Esophagus (tissue), 2 donors: Measurements from ENCODE around the gene IPO5. TPM values are rescaled to one million over a fixed set of nuclear protein-coding genes. Genes with fewer than 3 reads are reported as not detected.

Source experiments
- H3K27ac ChIP-seq, 2 donors: one replicate each; pipeline ENCODE4 v1.5.1; 2013; ENCODE audit warnings: low read depth in 2 of 2, mild to moderate bottlenecking in 2 of 2, inconsistent platforms in 1 of 2, low read length in 1 of 2, moderate library complexity in 1 of 2
- H3K27me3 ChIP-seq, 2 donors: one replicate each; pipeline ENCODE4 v1.6.1; 2013; ENCODE audit warnings: low read length in 2 of 2, control low read depth in 1 of 2, mild to moderate bottlenecking in 1 of 2; ENCODE audit not compliant: insufficient read depth in 2 of 2, control insufficient read depth in 1 of 2
- H3K36me3 ChIP-seq, 2 donors: one replicate each; pipeline ENCODE4 v1.6.1; 2013; ENCODE audit warnings: low read length in 1 of 2; ENCODE audit not compliant: control insufficient read depth in 2 of 2, insufficient read depth in 2 of 2
- H3K4me1 ChIP-seq, 2 donors: one replicate each; pipeline ENCODE4 v1.6.1; 2013; ENCODE audit warnings: low read length in 1 of 2; ENCODE audit not compliant: control insufficient read depth in 2 of 2, insufficient read depth in 2 of 2
- H3K4me3 ChIP-seq, 2 donors: one replicate each; pipeline ENCODE4 v1.5.1; 2013; ENCODE audit warnings: low read length in 2 of 2, mild to moderate bottlenecking in 2 of 2, low read depth in 1 of 2, moderate library complexity in 1 of 2
- H3K9me3 ChIP-seq, 2 donors: one replicate each; pipeline ENCODE4 v1.6.1; 2013; ENCODE audit warnings: mild to moderate bottlenecking in 2 of 2, low read depth in 1 of 2, low read length in 1 of 2, moderate library complexity in 1 of 2; ENCODE audit not compliant: control insufficient read depth in 2 of 2, insufficient read depth in 1 of 2
- WGBS, 2 donors: extraction: QIAGEN DNeasy Blood & Tissue Kit; methylation state at CpG; one replicate each; pipeline ENCODE4 v1.1.7; 2013; 5-methylcytosine and 5-hydroxymethylcytosine counted together
- polyA plus RNA-seq, 2 donors: library from polyadenylated mRNA; stranded (reverse); fragments of 200-250 nt; gene quantifications; one replicate each; pipeline ENCODE4 v1.2.3, GENCODE V29; 2013
- donor health status: healthy with polysubstance abuse.
- donor health status: Bipolar disorder and iron deficiency.

The IPO5 gene
- 10 to 100 TPM; 13.8 to 24.8 TPM for polyA plus RNA-seq

DNA sequence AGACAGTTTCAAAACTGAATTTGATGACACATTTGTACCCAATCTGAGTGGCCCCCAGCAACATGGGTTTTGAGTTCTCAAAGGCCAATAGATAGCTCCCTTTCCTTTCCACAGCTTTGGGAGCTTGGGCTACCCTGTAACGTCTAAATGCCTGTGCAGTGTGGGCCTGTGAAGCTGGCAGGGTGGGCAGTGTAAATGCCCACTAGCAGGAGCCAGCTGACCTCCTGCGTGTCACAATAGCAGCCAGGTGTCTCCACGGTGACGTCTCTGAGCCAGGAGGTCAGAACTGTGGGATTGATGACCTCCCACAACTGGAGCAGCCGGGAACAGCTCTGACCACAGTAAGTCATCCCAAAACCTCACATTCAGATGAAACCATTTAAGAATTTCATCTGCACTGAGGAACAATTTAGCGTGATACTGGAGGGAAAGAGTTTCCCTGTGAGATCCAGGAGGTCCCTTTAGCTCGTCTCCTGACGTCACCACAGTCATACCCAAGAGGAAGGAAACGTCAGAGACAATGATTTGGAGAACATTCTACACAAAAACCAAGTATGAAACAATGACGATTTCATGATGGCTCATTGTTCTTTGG lies at the start of gene IPO5:
Gene IPO5, plus strand, starts transcription at position 300 of the 595 bp plus-strand sequence. CDS start 23,022 bp downstream, outside the sequence.
- no peaks in the 10 kb centered on the region for H3K36me3 ChIP-seq
- no peaks in the 10 kb centered on the region for H3K27me3 ChIP-seq
- no peak within 1 kb of the TSS for H3K27ac ChIP-seq
- H3K9me3 ChIP-seq = no peaks in the 10 kb centered on the region
- peaks cover 0 to 2% of the 10 kb centered on the region in 2 donors for H3K4me1 ChIP-seq
- 69 to 71% methylated on average over 10 of the region's 10 CpGs for WGBS, 2 donors
- no peak within 1 kb of the TSS for H3K4me3 ChIP-seq

DNA sequence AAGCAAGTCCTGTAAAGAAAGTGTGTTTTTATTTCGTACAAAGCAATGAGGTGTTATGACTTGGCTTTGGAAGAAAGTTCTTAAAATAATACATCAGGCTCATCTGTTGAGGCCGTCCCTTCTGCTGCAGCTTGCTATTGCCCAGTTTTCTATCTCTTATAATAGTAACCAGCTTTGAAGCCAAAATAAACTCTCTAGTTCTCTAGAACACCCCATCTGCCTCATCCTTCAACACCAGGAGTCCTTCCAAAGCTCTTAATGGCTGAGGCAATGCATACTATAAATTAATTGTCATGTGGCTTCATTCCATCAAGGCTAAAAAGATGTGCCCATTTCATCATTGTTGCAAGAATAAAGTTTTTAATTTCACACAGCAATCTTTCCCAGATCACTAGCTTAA lies 49.4 kb upstream of the IPO5 start:
- WGBS, 2 donors = 71 to 76% methylated on average over 2 of the region's 2 CpGs

DNA sequence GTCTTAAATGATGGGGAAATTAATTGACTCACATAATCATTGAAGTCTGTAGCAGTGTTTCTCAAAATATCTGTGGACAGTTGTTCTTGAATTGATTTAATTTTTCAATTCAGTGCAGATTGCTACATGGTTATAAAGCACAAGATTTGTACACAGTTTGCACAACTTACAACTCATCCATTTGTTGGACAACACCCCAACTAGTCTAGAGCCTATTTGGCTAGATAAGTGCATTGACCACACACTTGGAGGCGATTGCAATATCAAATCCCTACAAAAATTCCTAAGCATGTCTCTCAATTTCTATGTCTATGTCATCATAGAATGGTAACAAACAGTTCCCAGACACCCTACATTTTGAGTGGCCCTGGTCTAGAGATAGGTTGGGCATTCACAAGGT lies 48.0 kb upstream of the IPO5 start:
- no peak overlapping the region for H3K4me3 ChIP-seq
- no peaks in the 10 kb centered on the region for H3K36me3 ChIP-seq
- WGBS, 2 donors = 70 to 78% methylated on average over 1 of the region's 1 CpG

More for the DNA sequence above, 49.4 kb upstream of the IPO5 start:
- no peaks in the 10 kb centered on the region for H3K9me3 ChIP-seq
- H3K36me3 ChIP-seq = no peaks in the 10 kb centered on the region
- H3K4me1 ChIP-seq = no peaks in the 10 kb centered on the region
- H3K27ac ChIP-seq = no peak overlapping the region
- H3K4me3 ChIP-seq = no peak overlapping the region
- no peaks in the 10 kb centered on the region for H3K27me3 ChIP-seq

DNA sequence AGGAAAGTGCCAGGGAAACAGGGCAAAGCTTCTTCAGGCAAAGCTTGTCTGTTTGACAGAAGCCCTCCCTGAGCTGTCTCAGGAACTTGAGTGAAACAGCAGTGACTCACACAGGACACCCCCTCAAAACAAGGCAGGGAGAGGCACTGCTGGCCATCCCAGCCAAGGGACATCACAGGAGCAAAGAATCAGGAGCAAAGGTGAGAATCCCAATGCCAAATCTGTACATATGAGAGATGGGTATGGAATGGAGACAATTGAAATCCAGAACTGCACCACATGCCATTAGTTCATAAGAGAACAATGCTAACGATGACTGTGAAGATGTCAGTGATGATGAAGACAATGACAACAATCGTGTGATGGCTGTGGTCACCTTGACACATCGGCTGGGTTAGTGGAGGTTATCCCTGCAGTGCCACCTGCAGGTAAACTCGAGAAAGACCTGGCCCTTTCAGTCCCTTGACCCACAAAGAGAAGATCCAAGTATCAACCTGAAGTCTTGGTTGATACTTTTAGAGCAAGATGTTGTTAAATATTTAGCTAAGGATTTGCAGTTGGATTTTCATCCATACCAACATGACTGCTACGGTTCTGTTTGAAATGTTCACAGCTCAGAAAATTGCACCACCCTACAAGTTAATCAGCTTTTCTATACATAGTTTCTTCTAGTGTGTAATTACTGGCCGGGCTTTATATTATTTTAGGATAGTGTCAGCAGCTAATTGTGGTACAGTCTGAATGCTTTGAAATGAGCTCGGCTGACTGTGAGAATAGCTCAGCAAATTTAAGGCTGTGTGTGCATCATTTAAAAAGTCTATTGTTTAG lies 42.0 kb upstream of the IPO5 start:
- 49% methylated on average over 7 of the region's 7 CpGs for WGBS, 2 donors
- H3K27me3 ChIP-seq = no peaks in the 10 kb centered on the region
- H3K9me3 ChIP-seq = no peaks in the 10 kb centered on the region
- no peaks in the 10 kb centered on the region for H3K4me1 ChIP-seq
- H3K27ac ChIP-seq = no peak overlapping the region
- no peak overlapping the region for H3K4me3 ChIP-seq
- no peaks in the 10 kb centered on the region for H3K36me3 ChIP-seq

More for the DNA sequence above, 48.0 kb upstream of the IPO5 start:
- no peaks in the 10 kb centered on the region for H3K9me3 ChIP-seq
- H3K4me1 ChIP-seq = no peaks in the 10 kb centered on the region
- no peak overlapping the region for H3K27ac ChIP-seq
- no peaks in the 10 kb centered on the region for H3K27me3 ChIP-seq

DNA sequence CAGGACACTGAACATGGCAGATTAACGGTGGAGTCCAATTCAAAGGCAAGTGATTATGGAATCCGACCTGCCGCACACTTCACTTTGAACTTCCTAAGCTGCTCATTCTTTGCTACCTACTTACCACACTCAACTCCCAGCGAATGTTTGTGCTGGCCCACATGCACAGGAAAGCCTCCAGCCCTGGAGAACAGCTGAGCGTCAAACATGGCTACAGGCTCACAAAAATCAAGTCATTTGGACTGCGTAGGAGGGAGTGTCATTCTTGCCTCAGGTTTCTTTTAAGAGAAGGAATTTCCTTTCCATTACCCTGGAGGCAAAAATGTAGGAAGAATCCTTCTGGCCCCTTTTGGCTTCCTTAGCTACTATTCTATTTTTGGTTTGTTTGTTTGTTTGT lies 41.3 kb upstream of the IPO5 start:
- 85 to 87% methylated on average over 6 of the region's 6 CpGs for WGBS, 2 donors
- H3K27me3 ChIP-seq = no peaks in the 10 kb centered on the region
- H3K9me3 ChIP-seq = no peaks in the 10 kb centered on the region
- H3K4me3 ChIP-seq = no peak overlapping the region
- no peak overlapping the region for H3K27ac ChIP-seq
- H3K36me3 ChIP-seq = no peaks in the 10 kb centered on the region
- no peaks in the 10 kb centered on the region for H3K4me1 ChIP-seq

DNA sequence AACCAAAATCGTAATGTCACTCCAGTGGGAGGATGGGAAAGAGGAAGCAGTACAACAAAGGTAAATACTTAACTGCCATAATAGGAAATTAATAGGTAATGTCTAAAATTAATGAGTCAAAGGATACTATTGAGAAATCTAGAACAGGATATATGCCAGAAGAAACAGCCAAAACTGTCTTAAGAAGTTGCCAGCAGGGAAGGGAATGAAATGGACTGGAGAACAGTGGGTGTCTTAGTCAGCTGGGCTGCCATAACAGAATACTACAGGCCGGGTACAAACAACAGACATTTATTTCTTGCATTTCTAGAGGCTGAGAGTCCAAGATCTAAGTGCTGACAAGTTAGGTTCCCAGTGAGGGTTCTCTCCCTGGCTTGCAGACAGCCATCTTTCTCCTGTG lies 40.3 kb upstream of the IPO5 start:
- no peak overlapping the region for H3K27ac ChIP-seq
- H3K27me3 ChIP-seq = no peaks in the 10 kb centered on the region
- no peaks in the 10 kb centered on the region for H3K36me3 ChIP-seq
- 79 to 88% methylated on average over 2 of the region's 2 CpGs for WGBS, 2 donors
- H3K4me3 ChIP-seq = no peak overlapping the region
- no peaks in the 10 kb centered on the region for H3K4me1 ChIP-seq
- H3K9me3 ChIP-seq = no peaks in the 10 kb centered on the region

DNA sequence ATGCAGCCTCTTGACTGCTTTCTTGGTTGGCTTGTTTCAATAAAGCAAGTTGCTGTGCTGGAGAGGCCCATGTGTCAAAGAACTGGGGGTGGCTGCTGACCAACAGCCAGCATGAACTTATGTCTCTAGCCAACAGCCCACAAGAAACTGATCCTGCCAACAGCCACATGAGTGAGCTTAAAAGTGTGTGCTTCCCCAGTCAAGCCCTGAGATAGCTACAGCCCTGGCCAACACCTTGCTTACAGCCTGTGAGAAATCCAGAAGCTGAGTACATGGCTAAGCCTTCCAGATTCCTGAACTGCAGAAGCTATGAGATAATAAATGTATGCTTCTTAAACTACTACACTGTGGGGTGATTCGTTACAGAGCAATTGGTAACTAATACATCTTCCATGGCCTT lies 38.9 kb upstream of the IPO5 start:
- no peaks in the 10 kb centered on the region for H3K9me3 ChIP-seq
- H3K27ac ChIP-seq = no peak overlapping the region
- no peaks in the 10 kb centered on the region for H3K36me3 ChIP-seq
- H3K27me3 ChIP-seq = no peaks in the 10 kb centered on the region
- WGBS, 2 donors = 48 to 62% methylated on average over 1 of the region's 1 CpG
- H3K4me3 ChIP-seq = no peak overlapping the region
- no peaks in the 10 kb centered on the region for H3K4me1 ChIP-seq

DNA sequence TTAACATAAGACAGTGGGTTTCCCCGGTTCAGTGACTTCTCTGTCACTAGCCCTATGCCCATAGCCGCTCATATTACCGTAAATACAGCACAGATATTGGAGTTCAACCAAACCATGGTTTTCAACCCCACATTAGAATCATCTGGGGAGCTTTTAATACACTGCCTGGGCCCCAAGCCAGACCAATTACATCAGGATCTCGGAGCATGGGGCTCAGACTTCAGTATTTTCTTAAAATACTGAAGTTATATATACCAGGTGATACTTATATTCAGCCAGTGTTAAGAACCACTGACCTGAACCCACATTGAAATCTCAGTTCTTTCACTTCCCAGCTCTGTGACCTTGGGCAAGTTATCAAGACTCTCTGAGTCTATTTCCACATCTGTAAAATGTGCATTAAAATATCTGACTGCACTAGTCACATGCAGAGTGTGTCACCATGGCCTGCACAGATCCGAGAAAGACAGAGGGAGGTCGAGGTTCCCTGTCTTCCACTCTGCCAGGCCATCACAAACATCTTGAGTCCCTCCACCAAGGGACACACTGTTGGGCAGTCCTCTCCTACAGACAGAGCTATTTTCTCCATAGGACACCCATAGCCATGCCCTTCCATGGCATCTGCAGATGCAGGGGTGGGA lies 32.2 kb upstream of the IPO5 start:
- H3K4me3 ChIP-seq = no peak overlapping the region
- H3K27me3 ChIP-seq = no peaks in the 10 kb centered on the region
- no peak overlapping the region for H3K27ac ChIP-seq
- WGBS, 2 donors = 76 to 78% methylated on average over 6 of the region's 6 CpGs
- no peaks in the 10 kb centered on the region for H3K9me3 ChIP-seq
- H3K4me1 ChIP-seq = no peaks in the 10 kb centered on the region
- no peaks in the 10 kb centered on the region for H3K36me3 ChIP-seq

DNA sequence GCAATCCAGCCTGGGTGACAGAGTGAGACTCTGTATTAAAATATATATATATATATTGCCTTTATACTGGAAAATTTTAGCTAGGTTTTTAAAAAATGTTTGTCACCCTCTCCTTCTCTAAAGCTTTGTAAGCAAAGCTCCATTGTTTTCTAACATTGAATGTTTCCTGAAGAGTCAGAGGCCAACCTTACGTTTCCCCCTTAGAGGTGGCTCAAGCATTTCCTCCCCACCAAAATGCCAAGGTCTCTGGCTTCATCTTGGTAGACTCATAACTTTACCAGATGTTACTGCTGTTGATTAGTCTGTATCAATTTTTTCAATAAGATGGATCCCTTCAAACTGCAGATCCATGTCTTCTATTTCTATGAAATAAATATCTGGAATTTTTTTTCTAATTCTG lies 25.2 kb upstream of the IPO5 start:
- WGBS, 2 donors = 64 to 76% methylated on average over 1 of the region's 1 CpG
- no peaks in the 10 kb centered on the region for H3K27me3 ChIP-seq
- H3K36me3 ChIP-seq = no peaks in the 10 kb centered on the region
- no peak overlapping the region for H3K27ac ChIP-seq
- H3K4me1 ChIP-seq = no peaks in the 10 kb centered on the region
- no peak overlapping the region for H3K4me3 ChIP-seq
- H3K9me3 ChIP-seq = no peaks in the 10 kb centered on the region
